ENCODE measurements around the gene EVC.
"Not testable (repeated sequence)": the region's sequence is repeated elsewhere in the genome, so short reads cannot be mapped to it uniquely, and the experiment has no call there.

The EVC gene

DNA sequence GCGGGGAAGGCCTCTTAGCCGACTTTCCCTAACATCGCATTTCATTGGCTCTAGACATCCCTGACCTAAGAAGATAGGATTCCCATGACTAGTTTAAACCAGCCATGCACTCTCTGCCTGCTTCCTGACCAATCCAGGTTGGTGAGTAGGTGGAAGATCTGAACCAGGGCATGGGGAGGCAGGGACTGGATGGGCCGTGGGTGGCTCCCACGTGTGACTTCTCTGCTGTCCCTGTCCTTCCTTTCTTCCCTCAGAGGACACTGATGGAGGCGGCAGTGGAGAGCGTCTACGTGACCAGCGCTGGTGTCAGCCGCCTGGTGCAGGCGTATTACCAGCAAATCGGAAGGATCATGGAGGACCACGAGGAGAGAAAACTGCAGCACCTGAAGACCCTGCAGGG, 90.7 kb downstream of the EVC start:
- WGBS: 91% methylated on average over 13 of the region's 13 CpGs
- H3K27ac ChIP-seq (ENCODE audit: low read depth, low read length): no peak overlapping the region
- no peaks in the 10 kb centered on the region for H3K9me3 ChIP-seq (ENCODE audit: insufficient read depth, low read depth, low read length)
- H3K4me3 ChIP-seq (ENCODE audit: low read length): no peak overlapping the region
- H3K9ac ChIP-seq (ENCODE audit: low read depth, low read length): no peak overlapping the region
- no peaks in the 10 kb centered on the region for H3K4me1 ChIP-seq (ENCODE audit: insufficient read depth, low read length)
- peaks cover 9% of the 10 kb centered on the region; the same call in 1 of the 2 replicates for H3K36me3 ChIP-seq (ENCODE audit: insufficient read depth, low read length)
- no peaks in the 10 kb centered on the region for H3K27me3 ChIP-seq (ENCODE audit: insufficient read depth, low read length)

DNA sequence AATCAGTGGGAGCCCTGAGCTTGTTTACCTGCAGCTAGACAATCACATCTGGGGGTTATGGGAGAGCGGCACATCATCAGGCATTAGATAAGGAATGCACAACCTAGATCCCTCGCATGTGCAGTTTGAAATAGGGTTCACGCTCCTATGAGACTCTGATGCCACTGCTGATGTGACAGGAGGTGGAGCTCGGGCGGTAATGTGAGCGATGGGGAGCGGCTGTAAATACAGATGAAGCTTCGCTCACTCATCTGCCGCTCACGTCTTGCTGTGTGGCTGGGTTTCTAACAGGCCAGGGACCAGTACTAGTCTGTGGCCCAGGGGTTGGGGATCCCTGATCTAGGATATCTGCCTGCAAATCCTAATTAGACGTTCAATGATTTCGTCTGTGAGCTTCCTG, 91.6 kb downstream of the EVC start:
- no peaks in the 10 kb centered on the region for H3K4me1 ChIP-seq (ENCODE audit: insufficient read depth, low read length)
- no peak overlapping the region for H3K27ac ChIP-seq (ENCODE audit: low read depth, low read length)
- H3K9ac ChIP-seq (ENCODE audit: low read depth, low read length): no peak overlapping the region
- H3K36me3 ChIP-seq (ENCODE audit: insufficient read depth, low read length): peaks cover 9% of the 10 kb centered on the region; the same call in 1 of the 2 replicates
- 96% methylated on average over 12 of the region's 12 CpGs for WGBS
- no peaks in the 10 kb centered on the region for H3K27me3 ChIP-seq (ENCODE audit: insufficient read depth, low read length)
- H3K9me3 ChIP-seq (ENCODE audit: insufficient read depth, low read depth, low read length): no peaks in the 10 kb centered on the region
- H3K4me3 ChIP-seq (ENCODE audit: low read length): no peak overlapping the region

DNA sequence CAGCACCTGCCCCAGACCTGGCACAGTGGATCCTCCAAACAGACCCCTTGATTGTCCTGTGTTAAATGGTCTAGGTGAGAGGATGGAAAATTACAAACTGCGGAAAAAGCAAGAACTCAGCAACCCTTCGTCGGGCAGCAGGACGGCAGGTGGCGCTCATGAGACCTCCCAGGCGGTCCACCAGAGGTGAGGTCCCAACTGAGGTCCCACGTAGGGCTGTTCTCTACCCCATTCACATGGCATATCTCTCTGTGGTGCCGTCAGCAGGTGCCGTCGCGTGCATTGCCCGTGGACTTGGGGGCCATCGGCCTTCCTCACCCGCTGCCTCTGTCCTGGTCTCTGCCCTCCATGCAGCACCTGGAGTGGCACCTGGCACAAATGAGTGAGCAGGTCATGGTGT, 93.7 kb downstream of the EVC start:
- 91% methylated on average over 14 of the region's 14 CpGs for WGBS
- H3K4me3 ChIP-seq (ENCODE audit: low read length): no peak overlapping the region
- no peaks in the 10 kb centered on the region for H3K4me1 ChIP-seq (ENCODE audit: insufficient read depth, low read length)
- no peaks in the 10 kb centered on the region for H3K27me3 ChIP-seq (ENCODE audit: insufficient read depth, low read length)
- no peak overlapping the region for H3K9ac ChIP-seq (ENCODE audit: low read depth, low read length)
- H3K9me3 ChIP-seq (ENCODE audit: insufficient read depth, low read depth, low read length): no peaks in the 10 kb centered on the region
- no peak overlapping the region for H3K27ac ChIP-seq (ENCODE audit: low read depth, low read length)
- peaks cover 25% of the 10 kb centered on the region for H3K36me3 ChIP-seq (ENCODE audit: insufficient read depth, low read length)

DNA sequence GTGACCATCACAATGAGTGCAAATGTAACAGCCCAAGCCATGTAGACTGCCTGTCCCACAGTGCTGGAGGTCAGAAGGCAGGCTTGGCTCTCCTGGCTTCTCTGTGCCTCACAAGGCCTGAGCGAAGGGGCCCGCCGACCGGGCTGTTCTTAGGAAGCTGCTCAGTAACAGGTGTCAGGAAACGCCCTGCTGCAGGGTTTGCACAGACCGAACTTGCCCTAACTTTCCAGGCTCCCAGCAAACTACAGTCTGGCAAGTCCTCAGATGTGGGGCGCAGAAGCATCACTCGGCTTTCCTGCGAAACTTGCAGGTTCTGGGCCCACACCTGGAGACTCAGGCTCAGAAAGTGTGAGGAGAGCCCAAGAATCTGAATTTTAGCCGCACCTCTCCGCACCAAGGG, 94.3 kb downstream of the EVC start:
- WGBS: 94% methylated on average over 11 of the region's 11 CpGs
- Histone ChIP-seq H3K27ac (ENCODE audit: low read depth, low read length) (no peak overlapping the region), H3K9ac (ENCODE audit: low read depth, low read length) (no peak overlapping the region), H3K27me3 (ENCODE audit: insufficient read depth, low read length) (no peaks in the 10 kb centered on the region), H3K4me1 (ENCODE audit: insufficient read depth, low read length) (no peaks in the 10 kb centered on the region), H3K4me3 (ENCODE audit: low read length) (no peak overlapping the region), H3K36me3 (ENCODE audit: insufficient read depth, low read length) (peaks cover 30% of the 10 kb centered on the region), H3K9me3 (ENCODE audit: insufficient read depth, low read depth, low read length) (no peaks in the 10 kb centered on the region)

DNA sequence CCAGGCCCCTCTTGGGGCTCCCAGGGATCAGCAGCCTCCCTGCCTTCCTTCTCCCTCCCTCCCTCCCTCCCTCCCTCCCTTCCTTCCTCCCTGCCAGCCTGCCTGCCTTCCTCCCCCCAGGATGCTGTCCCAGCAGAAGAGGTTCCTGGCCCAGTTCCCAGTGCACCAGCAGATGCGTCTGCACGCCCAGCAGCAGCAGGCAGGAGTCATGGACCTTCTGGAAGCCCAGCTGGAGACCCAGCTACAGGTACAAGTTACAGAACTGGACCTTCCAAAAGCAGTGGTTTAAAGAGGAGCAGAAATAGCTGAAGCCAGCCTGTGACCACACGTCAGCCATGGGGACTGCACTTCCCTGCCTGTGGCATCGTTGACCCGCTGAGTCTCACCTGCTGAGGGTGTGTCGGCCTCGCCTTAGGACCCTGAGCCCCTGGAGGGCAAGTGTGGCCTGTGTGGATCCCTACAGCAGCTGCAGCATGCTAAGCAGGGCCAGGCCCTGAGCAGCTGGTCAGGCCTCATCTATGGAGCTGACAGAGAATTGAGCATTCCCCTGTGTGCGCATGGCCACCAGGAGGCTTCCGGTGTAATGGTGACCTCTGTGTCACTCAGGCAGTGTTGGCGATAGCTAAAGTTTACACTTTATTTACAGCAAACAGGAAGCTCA, 97.2 kb downstream of the EVC start:
- WGBS: 89% methylated on average over 10 of the region's 10 CpGs
- Histone ChIP-seq H3K9ac (ENCODE audit: low read depth, low read length) (no peak overlapping the region), H3K27me3 (ENCODE audit: insufficient read depth, low read length) (no peaks in the 10 kb centered on the region), H3K4me1 (ENCODE audit: insufficient read depth, low read length) (no peaks in the 10 kb centered on the region), H3K36me3 (ENCODE audit: insufficient read depth, low read length) (peaks cover 47% of the 10 kb centered on the region), H3K27ac (ENCODE audit: low read depth, low read length) (no peak overlapping the region), H3K4me3 (ENCODE audit: low read length) (no peak overlapping the region), H3K9me3 (ENCODE audit: insufficient read depth, low read depth, low read length) (no peaks in the 10 kb centered on the region)

DNA sequence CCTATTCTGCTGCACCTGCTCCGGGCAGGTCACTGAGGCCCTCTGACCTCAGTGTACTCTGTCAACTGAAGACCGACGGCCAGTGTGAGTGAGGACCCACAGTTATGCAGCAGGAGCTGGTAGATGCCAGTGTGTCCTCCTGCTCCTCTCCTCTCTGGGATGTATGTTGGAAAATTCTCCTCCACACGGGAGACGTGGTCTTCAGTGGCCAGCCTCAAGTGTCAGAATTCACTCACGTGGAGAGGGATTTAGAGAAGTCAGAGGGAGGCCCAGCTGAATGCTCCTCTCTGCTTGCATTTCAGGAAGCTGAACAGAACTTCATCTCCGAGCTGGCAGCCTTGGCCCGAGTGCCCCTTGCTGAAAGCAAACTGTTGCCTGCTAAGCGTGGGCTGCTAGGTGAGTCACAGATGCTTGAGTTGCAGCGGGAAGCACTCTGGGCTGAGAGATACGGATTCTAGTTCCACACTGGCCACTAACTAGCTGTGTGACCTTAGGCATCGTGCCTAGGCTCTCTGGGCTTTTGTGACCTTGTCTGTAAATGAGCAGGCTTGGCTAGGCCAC, 98.3 kb downstream of the EVC start:
- WGBS: 93% methylated on average over 12 of the region's 12 CpGs
- H3K9ac ChIP-seq (ENCODE audit: low read depth, low read length): no peak overlapping the region
- peaks cover 44% of the 10 kb centered on the region for H3K36me3 ChIP-seq (ENCODE audit: insufficient read depth, low read length)
- H3K27ac ChIP-seq (ENCODE audit: low read depth, low read length): no peak overlapping the region
- no peaks in the 10 kb centered on the region for H3K4me1 ChIP-seq (ENCODE audit: insufficient read depth, low read length)
- no peak overlapping the region for H3K4me3 ChIP-seq (ENCODE audit: low read length)
- no peaks in the 10 kb centered on the region for H3K9me3 ChIP-seq (ENCODE audit: insufficient read depth, low read depth, low read length)
- no peaks in the 10 kb centered on the region for H3K27me3 ChIP-seq (ENCODE audit: insufficient read depth, low read length)

DNA sequence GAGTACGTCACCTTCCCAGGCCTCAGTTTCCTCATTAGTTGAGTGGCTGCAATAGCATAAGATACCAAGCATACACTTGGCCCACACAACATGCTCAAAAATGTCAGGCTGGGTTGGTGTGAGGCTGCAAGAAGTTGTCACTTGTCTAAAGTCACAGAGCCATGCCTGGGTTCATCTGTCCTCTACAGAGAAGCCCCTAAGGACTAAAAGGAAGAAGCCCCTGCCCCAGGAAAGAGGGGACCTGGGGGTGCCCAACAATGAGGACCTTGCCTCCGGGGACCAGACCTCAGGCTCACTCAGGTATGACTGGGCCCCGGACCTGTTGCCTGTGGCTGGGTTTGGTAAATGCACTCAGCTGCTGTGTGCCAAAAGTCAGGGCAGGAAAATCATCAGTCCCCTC, 99.2 kb downstream of the EVC start:
- Histone ChIP-seq H3K27ac (ENCODE audit: low read depth, low read length) (no peak overlapping the region), H3K9ac (ENCODE audit: low read depth, low read length) (no peak overlapping the region), H3K9me3 (ENCODE audit: insufficient read depth, low read depth, low read length) (no peaks in the 10 kb centered on the region), H3K27me3 (ENCODE audit: insufficient read depth, low read length) (no peaks in the 10 kb centered on the region), H3K36me3 (ENCODE audit: insufficient read depth, low read length) (peaks cover 44% of the 10 kb centered on the region), H3K4me3 (ENCODE audit: low read length) (no peak overlapping the region), H3K4me1 (ENCODE audit: insufficient read depth, low read length) (no peaks in the 10 kb centered on the region)
- 94% methylated on average over 3 of the region's 3 CpGs for WGBS

DNA sequence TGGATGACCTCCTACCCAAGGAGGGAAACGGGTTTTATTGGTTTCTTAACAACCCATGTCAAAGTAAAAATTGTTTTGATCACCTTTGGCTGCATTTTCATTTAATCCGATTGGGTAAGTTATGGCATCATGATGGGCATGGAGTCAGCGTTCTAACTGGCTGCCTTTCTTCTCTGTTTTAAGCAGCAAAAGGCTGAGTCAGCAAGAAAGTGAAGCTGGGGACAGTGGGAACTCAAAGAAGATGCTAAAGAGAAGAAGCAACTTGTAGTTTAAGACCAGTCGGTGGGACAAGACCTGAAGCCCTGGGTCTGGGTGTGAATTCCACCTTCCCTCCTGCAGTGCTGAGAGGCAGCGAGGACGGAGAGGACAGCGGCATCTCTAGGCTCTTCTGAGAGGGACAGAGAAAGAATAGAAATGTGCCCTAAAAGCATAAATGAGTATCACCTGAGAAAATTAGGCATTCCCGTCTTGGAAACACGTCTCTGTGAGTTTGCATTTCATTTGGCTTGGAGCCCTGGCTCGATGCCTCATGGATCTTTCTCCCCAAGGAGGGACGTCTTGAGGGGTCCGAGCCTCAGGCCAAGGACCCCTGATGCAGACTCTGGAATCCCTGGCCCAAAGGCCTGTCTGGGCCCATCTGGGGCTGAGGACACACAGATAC, 99.9 kb downstream of the EVC start:
- H3K4me1 ChIP-seq (ENCODE audit: insufficient read depth, low read length): no peaks in the 10 kb centered on the region
- WGBS: 93% methylated on average over 12 of the region's 12 CpGs

DNA sequence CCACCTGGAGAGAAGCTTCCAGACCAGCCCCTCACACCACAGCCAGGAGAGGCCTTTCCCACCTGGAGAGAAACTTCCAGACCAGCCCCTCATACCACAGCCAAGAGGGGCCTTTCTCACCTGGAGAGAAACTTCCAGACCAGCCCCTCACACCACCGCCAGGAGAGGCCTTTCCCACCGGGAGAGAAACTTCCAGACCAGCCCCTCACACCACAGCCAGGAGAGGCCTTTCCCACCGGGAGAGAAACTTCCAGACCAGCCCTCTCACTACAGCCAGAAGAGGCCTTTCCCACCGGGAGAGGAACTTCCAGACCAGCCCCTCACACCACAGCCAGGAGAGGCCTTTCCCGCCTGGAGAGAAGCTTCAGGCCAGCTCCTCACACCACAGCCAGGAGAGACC, 101.1 kb downstream of the EVC start:
- H3K36me3 ChIP-seq (ENCODE audit: insufficient read depth, low read length): peaks cover 42% of the 10 kb centered on the region
- 95% methylated on average over 5 of the region's 5 CpGs for WGBS
- not testable (repeated sequence) for H3K4me3 ChIP-seq (ENCODE audit: low read length); H3K27ac ChIP-seq (ENCODE audit: low read depth, low read length); H3K9me3 ChIP-seq (ENCODE audit: insufficient read depth, low read depth, low read length); H3K9ac ChIP-seq (ENCODE audit: low read depth, low read length); H3K27me3 ChIP-seq (ENCODE audit: insufficient read depth, low read length); H3K4me1 ChIP-seq (ENCODE audit: insufficient read depth, low read length)

More for the DNA sequence above, 99.9 kb downstream of the EVC start:
- H3K36me3 ChIP-seq (ENCODE audit: insufficient read depth, low read length): peaks cover 44% of the 10 kb centered on the region
- no peaks in the 10 kb centered on the region for H3K27me3 ChIP-seq (ENCODE audit: insufficient read depth, low read length)
- no peak overlapping the region for H3K27ac ChIP-seq (ENCODE audit: low read depth, low read length)
- H3K9me3 ChIP-seq (ENCODE audit: insufficient read depth, low read depth, low read length): no peaks in the 10 kb centered on the region
- H3K9ac ChIP-seq (ENCODE audit: low read depth, low read length): no peak overlapping the region
- no peak overlapping the region for H3K4me3 ChIP-seq (ENCODE audit: low read length)

DNA sequence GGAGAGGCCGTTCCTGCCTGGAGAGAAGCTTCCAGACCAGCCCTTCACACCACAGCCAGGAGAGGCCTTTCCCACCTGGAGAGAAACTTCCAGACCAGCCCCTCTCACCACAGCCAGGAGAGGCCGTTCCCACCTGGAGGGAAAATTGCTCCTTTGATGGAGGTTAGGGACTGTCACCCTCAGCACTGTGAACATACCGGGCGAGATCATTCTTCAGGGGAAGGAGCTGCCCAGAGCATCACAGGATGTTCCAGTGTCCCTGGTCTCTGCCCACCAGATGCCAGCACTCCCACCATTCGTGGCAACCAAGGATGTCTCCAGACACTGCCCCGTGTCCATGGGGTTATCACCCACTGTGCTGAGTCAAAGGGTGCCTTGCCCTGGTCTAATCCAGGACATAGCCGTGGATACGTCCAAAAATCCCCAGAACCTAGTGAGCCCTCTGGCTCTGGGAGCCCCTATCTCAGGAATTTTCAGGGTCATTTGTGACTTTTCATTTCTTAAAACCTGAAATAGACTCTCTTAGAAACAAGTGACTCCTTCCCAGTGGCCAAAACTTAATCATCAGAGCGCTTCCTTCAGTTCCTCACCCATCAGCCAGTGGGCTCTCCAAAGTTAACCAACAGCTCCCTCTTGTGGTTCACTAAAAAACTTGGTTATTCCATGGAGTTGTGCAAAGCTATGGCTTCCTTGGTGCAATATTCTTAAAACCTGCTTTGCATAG, 101.7 kb downstream of the EVC start:
- no peak overlapping the region for H3K27ac ChIP-seq (ENCODE audit: low read depth, low read length)
- no peaks in the 10 kb centered on the region for H3K4me1 ChIP-seq (ENCODE audit: insufficient read depth, low read length)
- peaks cover 46% of the 10 kb centered on the region for H3K36me3 ChIP-seq (ENCODE audit: insufficient read depth, low read length)
- WGBS: 90% methylated on average over 9 of the region's 9 CpGs
- H3K9ac ChIP-seq (ENCODE audit: low read depth, low read length): no peak overlapping the region
- H3K27me3 ChIP-seq (ENCODE audit: insufficient read depth, low read length): no peaks in the 10 kb centered on the region
- H3K4me3 ChIP-seq (ENCODE audit: low read length): no peak overlapping the region
- H3K9me3 ChIP-seq (ENCODE audit: insufficient read depth, low read depth, low read length): no peaks in the 10 kb centered on the region

DNA sequence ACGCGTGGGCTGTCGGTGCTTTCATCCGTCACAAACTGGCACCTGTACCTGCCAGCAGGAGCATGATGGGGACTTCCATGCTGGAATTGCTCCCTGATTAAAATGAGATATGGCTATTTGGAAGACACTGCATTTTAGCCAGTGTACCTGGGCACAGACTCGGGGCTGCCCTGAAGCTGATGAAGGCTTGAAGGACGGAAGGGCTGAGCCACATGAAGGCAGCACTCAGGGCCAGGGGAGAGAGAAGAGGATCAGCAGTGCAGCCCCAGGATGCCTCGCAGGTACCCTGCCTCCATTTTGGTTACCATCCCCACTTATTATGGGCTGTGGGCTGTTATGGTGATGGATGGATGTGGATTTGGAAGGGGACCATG, 102.9 kb downstream of the EVC start:
- Histone ChIP-seq H3K4me1 (ENCODE audit: insufficient read depth, low read length) (no peaks in the 10 kb centered on the region), H3K9me3 (ENCODE audit: insufficient read depth, low read depth, low read length) (no peaks in the 10 kb centered on the region), H3K4me3 (ENCODE audit: low read length) (no peak overlapping the region), H3K36me3 (ENCODE audit: insufficient read depth, low read length) (peaks cover 45% of the 10 kb centered on the region), H3K9ac (ENCODE audit: low read depth, low read length) (no peak overlapping the region), H3K27ac (ENCODE audit: low read depth, low read length) (no peak overlapping the region), H3K27me3 (ENCODE audit: insufficient read depth, low read length) (no peaks in the 10 kb centered on the region)
- 95% methylated on average over 6 of the region's 7 CpGs for WGBS

All from HUES64 (cell line).